Testis (tissue), 2 donors: ENCODE results near the gene SOCS2.

Experiments used
- POLR2A ChIP-seq: fragments of 450-650 bp; IDR thresholded peaks from one replicate; pipeline ENCODE4 v1.6.1; 2017; ENCODE audit warnings: antibody characterized with exemption, mild to moderate bottlenecking, moderate library complexity
- TF ChIP-seq, protein P1 (sequence below), 3 experiments: fragments of 450-650 bp in 2 of 3; fragments of 200-600 bp in 1 of 3; sonication (generic) in 1 of 3; IDR thresholded peaks; one replicate each; pipeline ENCODE4 v1.5.1; 2016 to 2019; ENCODE audit warnings: antibody characterized with exemption in 3 of 3, mild to moderate bottlenecking in 2 of 3, moderate library complexity in 1 of 3

DNA sequence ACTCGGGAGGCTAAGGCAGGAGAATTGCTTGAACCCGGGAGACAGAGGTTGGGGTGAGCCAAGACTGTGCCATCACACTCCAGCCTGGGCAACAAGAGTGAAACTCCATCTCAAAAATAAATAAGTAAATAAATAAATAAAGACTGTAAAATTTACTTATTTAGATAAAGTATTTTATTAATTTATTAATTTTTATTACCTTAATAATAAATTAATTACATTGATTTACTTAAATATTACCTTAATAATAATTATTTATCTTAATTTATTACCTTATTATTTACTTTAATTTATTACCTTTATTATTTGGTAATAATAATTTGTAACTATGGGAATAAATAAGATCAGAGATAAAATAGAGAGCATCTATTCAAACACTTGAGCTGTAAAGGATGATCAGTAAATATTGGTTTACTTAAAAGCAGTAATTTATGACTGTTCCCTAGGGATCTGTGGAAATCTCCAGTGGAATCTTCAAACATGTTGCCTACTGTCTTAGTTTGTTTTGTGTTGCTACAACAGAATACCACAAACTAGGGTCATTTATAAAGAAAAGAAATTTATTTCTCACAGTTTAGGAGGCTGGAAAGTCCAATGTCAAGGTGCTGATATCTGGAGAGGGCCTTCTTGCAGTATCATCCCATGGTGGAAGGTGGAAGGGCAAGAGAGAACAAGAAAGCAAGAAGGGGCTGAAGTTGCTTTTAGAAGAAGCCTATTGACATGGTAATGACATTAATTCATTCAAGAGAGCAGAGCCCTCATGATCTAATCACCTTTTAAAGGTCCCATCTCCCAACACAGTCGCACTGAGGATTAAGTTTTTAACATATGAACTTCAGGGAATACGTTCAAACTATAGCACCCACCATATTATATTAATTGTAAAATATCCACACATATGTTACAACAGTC, 37.1 kb downstream of the SOCS2 start:
- TF ChIP-seq POLR2A: no peak
- TF ChIP-seq, protein P1, sequence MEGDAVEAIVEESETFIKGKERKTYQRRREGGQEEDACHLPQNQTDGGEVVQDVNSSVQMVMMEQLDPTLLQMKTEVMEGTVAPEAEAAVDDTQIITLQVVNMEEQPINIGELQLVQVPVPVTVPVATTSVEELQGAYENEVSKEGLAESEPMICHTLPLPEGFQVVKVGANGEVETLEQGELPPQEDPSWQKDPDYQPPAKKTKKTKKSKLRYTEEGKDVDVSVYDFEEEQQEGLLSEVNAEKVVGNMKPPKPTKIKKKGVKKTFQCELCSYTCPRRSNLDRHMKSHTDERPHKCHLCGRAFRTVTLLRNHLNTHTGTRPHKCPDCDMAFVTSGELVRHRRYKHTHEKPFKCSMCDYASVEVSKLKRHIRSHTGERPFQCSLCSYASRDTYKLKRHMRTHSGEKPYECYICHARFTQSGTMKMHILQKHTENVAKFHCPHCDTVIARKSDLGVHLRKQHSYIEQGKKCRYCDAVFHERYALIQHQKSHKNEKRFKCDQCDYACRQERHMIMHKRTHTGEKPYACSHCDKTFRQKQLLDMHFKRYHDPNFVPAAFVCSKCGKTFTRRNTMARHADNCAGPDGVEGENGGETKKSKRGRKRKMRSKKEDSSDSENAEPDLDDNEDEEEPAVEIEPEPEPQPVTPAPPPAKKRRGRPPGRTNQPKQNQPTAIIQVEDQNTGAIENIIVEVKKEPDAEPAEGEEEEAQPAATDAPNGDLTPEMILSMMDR (IDR thresholded peaks at IDR 0.05): no peak
